Rectal smooth muscle tissue (tissue), 1 donor: ENCODE results near the gene CD207.

ENCODE experiments used
- H3K27ac ChIP-seq: one replicate; pipeline ENCODE4 v1.7.0; 2013; ENCODE audit warnings: low read depth, low read length, inconsistent platforms
- H3K27me3 ChIP-seq: one replicate; pipeline ENCODE4 v1.7.0; 2013; ENCODE audit warnings: low read length; ENCODE audit not compliant: control insufficient read depth, insufficient read depth
- H3K36me3 ChIP-seq: one replicate; pipeline ENCODE4 v1.7.0; 2013; ENCODE audit warnings: low read length; ENCODE audit not compliant: control insufficient read depth, insufficient read depth
- H3K4me1 ChIP-seq: one replicate; pipeline ENCODE4 v1.7.0; 2013; ENCODE audit warnings: low read length; ENCODE audit not compliant: control insufficient read depth, insufficient read depth
- H3K4me3 ChIP-seq: one replicate; pipeline ENCODE4 v1.7.0; 2013; ENCODE audit warnings: low read length
- H3K9ac ChIP-seq: one replicate; pipeline ENCODE4 v1.7.0; 2013; ENCODE audit warnings: low read length

Gene CD207

GRCh38 chr2:70850925-70851324, 15.3 kb upstream of the CD207 start:
- H3K36me3 ChIP-seq: no peaks in the 10 kb centered on the region
- H3K27ac ChIP-seq: no peak overlapping the region
- H3K27me3 ChIP-seq: no peaks in the 10 kb centered on the region
- no peak overlapping the region for H3K9ac ChIP-seq
- H3K4me1 ChIP-seq: no peaks in the 10 kb centered on the region
- H3K4me3 ChIP-seq: no peak overlapping the region

GRCh38 chr2:70842401-70842800, 6.8 kb upstream of the CD207 start:
- no peaks in the 10 kb centered on the region for H3K4me1 ChIP-seq

GRCh38 chr2:70837980-70838925, 2.6 kb upstream of the CD207 start:
- Histone ChIP-seq H3K4me1 (no peaks in the 10 kb centered on the region), H3K36me3 (no peaks in the 10 kb centered on the region), H3K27me3 (no peaks in the 10 kb centered on the region), H3K27ac (no peak overlapping the region), H3K9ac (no peak overlapping the region), H3K4me3 (no peak overlapping the region)

More at GRCh38 chr2:70842401-70842800, 6.8 kb upstream of the CD207 start:
- no peak overlapping the region for H3K27ac ChIP-seq
- no peaks in the 10 kb centered on the region for H3K36me3 ChIP-seq
- H3K9ac ChIP-seq: no peak overlapping the region
- no peaks in the 10 kb centered on the region for H3K27me3 ChIP-seq
- no peak overlapping the region for H3K4me3 ChIP-seq

GRCh38 chr2:70834881-70835280, 735 bp downstream of the CD207 start:
- H3K4me1 ChIP-seq: no peaks in the 10 kb centered on the region
- H3K36me3 ChIP-seq: no peaks in the 10 kb centered on the region
- no peak overlapping the region for H3K9ac ChIP-seq
- no peak overlapping the region for H3K4me3 ChIP-seq
- no peaks in the 10 kb centered on the region for H3K27me3 ChIP-seq
- no peak overlapping the region for H3K27ac ChIP-seq

- no peaks in the 10 kb centered on the region for H3K36me3 ChIP-seq
- no peak overlapping the region for H3K4me3 ChIP-seq
- H3K27me3 ChIP-seq: peaks cover 4% of the 10 kb centered on the region
- no peak overlapping the region for H3K27ac ChIP-seq
- H3K9ac ChIP-seq: no peak overlapping the region
- no peaks in the 10 kb centered on the region for H3K4me1 ChIP-seq
These were observed 1.5 kb downstream of the CD207 start for GRCh38 chr2:70834106-70834505.

- no peaks in the 10 kb centered on the region for H3K36me3 ChIP-seq
- no peak overlapping the region for H3K27ac ChIP-seq
- no peak overlapping the region for H3K4me3 ChIP-seq
- H3K27me3 ChIP-seq: peaks cover 4% of the 10 kb centered on the region
- no peaks in the 10 kb centered on the region for H3K4me1 ChIP-seq
- H3K9ac ChIP-seq: no peak overlapping the region
These were observed 2.4 kb downstream of the CD207 start for GRCh38 chr2:70833246-70833645.

GRCh38 chr2:70832386-70832785, 3.2 kb downstream of the CD207 start:
- Histone ChIP-seq H3K27ac (no peak overlapping the region), H3K4me1 (no peaks in the 10 kb centered on the region), H3K27me3 (peaks cover 4% of the 10 kb centered on the region), H3K9ac (no peak overlapping the region), H3K4me3 (no peak overlapping the region), H3K36me3 (no peaks in the 10 kb centered on the region)

GRCh38 chr2:70831861-70832260, 3.8 kb downstream of the CD207 start:
- no peak overlapping the region for H3K9ac ChIP-seq
- H3K27ac ChIP-seq: no peak overlapping the region
- H3K36me3 ChIP-seq: no peaks in the 10 kb centered on the region
- no peak overlapping the region for H3K4me3 ChIP-seq
- no peaks in the 10 kb centered on the region for H3K4me1 ChIP-seq
- H3K27me3 ChIP-seq: peaks cover 4% of the 10 kb centered on the region

GRCh38 chr2:70830366-70830765, 5.2 kb downstream of the CD207 start:
- no peaks in the 10 kb centered on the region for H3K4me1 ChIP-seq

GRCh38 chr2:70829916-70830315, 5.7 kb downstream of the CD207 start:
- no peaks in the 10 kb centered on the region for H3K36me3 ChIP-seq
- no peaks in the 10 kb centered on the region for H3K4me1 ChIP-seq
- no peak overlapping the region for H3K9ac ChIP-seq
- H3K27ac ChIP-seq: no peak overlapping the region
- H3K27me3 ChIP-seq: peaks cover 4% of the 10 kb centered on the region
- H3K4me3 ChIP-seq: no peak overlapping the region

More at GRCh38 chr2:70830366-70830765, 5.2 kb downstream of the CD207 start:
- Histone ChIP-seq H3K27me3 (peaks cover 4% of the 10 kb centered on the region), H3K9ac (no peak overlapping the region), H3K27ac (no peak overlapping the region), H3K36me3 (no peaks in the 10 kb centered on the region), H3K4me3 (no peak overlapping the region)

- H3K4me3 ChIP-seq: no peak overlapping the region
- no peaks in the 10 kb centered on the region for H3K4me1 ChIP-seq
- no peak overlapping the region for H3K27ac ChIP-seq
- H3K36me3 ChIP-seq: no peaks in the 10 kb centered on the region
- peaks cover 4% of the 10 kb centered on the region for H3K27me3 ChIP-seq
- H3K9ac ChIP-seq: no peak overlapping the region
These were observed 6.4 kb downstream of the CD207 start for GRCh38 chr2:70828914-70829824.

GRCh38 chr2:70828115-70828514, 7.5 kb downstream of the CD207 start:
- H3K36me3 ChIP-seq: no peaks in the 10 kb centered on the region
- peaks cover 4% of the 10 kb centered on the region for H3K27me3 ChIP-seq
- no peaks in the 10 kb centered on the region for H3K4me1 ChIP-seq
- H3K4me3 ChIP-seq: no peak overlapping the region
- H3K9ac ChIP-seq: no peak overlapping the region
- no peak overlapping the region for H3K27ac ChIP-seq
